ENCODE results near the gene HOXA9.

DNA sequence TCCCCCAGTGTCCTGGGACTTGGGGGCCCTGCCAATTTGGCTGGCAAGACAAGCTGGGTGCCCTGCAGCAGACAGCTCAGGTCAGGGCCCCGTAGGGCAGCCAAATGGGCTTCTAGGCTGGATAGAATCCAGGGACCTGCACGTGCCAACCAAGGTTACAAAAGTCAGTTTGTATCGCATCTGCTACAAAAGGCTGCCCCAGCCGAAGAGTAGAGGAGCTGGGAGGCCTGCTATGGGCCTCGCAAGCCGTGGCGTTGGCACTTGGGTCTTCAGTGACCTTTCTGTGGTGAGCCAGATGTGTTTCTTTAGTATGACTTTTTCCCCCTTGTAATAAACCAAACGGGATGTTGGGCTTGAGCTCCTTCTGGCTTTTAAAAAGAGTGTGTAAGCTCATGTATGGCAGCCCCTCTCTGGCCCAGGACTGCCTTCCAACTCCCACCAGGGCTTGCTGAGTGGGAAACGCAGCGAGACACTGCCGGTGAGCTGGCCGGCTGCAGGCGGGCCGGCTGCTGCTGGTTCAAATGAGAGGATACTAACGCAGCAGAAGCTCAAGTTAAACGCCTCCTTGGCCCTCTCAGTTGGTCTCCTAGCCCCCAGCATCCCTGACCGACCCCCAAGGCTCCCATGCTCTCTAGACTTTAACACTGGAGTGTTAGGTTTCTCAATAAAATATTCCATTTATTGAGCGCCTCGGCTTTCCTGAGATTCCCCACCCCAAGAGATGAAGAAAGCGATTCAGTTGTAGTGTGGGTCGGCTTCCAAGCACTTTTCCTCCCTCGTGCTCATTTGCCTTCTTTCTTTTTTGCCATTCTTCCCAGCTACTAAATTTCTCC is 11.8 kb upstream of the HOXA9 start:
- TF ChIP-seq, protein P1, sequence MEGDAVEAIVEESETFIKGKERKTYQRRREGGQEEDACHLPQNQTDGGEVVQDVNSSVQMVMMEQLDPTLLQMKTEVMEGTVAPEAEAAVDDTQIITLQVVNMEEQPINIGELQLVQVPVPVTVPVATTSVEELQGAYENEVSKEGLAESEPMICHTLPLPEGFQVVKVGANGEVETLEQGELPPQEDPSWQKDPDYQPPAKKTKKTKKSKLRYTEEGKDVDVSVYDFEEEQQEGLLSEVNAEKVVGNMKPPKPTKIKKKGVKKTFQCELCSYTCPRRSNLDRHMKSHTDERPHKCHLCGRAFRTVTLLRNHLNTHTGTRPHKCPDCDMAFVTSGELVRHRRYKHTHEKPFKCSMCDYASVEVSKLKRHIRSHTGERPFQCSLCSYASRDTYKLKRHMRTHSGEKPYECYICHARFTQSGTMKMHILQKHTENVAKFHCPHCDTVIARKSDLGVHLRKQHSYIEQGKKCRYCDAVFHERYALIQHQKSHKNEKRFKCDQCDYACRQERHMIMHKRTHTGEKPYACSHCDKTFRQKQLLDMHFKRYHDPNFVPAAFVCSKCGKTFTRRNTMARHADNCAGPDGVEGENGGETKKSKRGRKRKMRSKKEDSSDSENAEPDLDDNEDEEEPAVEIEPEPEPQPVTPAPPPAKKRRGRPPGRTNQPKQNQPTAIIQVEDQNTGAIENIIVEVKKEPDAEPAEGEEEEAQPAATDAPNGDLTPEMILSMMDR (IDR thresholded peaks at IDR 0.05) = no peak
- TF ChIP-seq POLR2A (IDR thresholded peaks at IDR 0.05) = no peak

Measured in Peyer's patch (tissue), 4 donors.